ENCODE results near the gene TMEM81. TPM values are rescaled to one million over a fixed set of nuclear protein-coding genes. Genes with fewer than 3 reads are reported as not detected.

Gene TMEM81
- total and polyA plus RNA-seq, 2 experiments from 2014 or later, result 3.6 to 4.5 TPM

DNA sequence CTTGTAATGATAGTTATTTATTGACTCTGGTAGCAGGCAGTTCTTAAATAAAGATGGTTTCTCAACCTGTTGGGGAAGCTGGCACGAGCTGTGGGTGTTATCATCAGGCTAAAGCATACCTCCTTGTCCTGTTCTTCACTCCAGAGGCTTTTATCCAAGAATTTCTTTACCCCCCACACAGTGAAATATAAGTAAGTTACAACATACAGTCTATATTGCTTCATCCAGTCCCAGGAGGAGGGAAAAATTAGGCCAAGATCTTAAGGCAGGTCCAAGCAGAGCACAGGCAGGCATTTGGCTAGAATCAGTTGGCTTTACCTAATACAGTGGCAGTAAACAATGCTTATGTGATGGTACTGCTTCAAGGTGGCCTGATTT lies 6.3 kb downstream of the TMEM81 start (continued):
- TF ChIP-seq, protein P1, sequence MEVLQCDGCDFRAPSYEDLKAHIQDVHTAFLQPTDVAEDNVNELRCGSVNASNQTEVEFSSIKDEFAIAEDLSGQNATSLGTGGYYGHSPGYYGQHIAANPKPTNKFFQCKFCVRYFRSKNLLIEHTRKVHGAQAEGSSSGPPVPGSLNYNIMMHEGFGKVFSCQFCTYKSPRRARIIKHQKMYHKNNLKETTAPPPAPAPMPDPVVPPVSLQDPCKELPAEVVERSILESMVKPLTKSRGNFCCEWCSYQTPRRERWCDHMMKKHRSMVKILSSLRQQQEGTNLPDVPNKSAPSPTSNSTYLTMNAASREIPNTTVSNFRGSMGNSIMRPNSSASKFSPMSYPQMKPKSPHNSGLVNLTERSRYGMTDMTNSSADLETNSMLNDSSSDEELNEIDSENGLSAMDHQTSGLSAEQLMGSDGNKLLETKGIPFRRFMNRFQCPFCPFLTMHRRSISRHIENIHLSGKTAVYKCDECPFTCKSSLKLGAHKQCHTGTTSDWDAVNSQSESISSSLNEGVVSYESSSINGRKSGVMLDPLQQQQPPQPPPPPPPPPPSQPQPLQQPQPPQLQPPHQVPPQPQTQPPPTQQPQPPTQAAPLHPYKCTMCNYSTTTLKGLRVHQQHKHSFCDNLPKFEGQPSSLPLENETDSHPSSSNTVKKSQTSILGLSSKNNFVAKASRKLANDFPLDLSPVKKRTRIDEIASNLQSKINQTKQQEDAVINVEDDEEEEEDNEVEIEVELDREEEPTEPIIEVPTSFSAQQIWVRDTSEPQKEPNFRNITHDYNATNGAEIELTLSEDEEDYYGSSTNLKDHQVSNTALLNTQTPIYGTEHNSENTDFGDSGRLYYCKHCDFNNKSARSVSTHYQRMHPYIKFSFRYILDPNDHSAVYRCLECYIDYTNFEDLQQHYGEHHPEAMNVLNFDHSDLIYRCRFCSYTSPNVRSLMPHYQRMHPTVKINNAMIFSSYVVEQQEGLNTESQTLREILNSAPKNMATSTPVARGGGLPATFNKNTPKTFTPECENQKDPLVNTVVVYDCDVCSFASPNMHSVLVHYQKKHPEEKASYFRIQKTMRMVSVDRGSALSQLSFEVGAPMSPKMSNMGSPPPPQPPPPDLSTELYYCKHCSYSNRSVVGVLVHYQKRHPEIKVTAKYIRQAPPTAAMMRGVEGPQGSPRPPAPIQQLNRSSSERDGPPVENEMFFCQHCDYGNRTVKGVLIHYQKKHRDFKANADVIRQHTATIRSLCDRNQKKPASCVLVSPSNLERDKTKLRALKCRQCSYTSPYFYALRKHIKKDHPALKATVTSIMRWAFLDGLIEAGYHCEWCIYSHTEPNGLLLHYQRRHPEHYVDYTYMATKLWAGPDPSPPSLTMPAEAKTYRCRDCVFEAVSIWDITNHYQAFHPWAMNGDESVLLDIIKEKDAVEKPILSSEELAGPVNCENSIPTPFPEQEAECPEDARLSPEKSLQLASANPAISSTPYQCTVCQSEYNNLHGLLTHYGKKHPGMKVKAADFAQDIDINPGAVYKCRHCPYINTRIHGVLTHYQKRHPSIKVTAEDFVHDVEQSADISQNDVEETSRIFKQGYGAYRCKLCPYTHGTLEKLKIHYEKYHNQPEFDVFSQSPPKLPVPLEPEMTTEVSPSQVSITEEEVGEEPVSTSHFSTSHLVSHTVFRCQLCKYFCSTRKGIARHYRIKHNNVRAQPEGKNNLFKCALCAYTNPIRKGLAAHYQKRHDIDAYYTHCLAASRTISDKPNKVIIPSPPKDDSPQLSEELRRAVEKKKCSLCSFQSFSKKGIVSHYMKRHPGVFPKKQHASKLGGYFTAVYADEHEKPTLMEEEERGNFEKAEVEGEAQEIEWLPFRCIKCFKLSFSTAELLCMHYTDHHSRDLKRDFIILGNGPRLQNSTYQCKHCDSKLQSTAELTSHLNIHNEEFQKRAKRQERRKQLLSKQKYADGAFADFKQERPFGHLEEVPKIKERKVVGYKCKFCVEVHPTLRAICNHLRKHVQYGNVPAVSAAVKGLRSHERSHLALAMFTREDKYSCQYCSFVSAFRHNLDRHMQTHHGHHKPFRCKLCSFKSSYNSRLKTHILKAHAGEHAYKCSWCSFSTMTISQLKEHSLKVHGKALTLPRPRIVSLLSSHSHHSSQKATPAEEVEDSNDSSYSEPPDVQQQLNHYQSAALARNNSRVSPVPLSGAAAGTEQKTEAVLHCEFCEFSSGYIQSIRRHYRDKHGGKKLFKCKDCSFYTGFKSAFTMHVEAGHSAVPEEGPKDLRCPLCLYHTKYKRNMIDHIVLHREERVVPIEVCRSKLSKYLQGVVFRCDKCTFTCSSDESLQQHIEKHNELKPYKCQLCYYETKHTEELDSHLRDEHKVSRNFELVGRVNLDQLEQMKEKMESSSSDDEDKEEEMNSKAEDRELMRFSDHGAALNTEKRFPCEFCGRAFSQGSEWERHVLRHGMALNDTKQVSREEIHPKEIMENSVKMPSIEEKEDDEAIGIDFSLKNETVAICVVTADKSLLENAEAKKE (CRISPR knock-in tag; IDR thresholded peaks at IDR 0.05), result no peak
- TF ChIP-seq, protein P2, sequence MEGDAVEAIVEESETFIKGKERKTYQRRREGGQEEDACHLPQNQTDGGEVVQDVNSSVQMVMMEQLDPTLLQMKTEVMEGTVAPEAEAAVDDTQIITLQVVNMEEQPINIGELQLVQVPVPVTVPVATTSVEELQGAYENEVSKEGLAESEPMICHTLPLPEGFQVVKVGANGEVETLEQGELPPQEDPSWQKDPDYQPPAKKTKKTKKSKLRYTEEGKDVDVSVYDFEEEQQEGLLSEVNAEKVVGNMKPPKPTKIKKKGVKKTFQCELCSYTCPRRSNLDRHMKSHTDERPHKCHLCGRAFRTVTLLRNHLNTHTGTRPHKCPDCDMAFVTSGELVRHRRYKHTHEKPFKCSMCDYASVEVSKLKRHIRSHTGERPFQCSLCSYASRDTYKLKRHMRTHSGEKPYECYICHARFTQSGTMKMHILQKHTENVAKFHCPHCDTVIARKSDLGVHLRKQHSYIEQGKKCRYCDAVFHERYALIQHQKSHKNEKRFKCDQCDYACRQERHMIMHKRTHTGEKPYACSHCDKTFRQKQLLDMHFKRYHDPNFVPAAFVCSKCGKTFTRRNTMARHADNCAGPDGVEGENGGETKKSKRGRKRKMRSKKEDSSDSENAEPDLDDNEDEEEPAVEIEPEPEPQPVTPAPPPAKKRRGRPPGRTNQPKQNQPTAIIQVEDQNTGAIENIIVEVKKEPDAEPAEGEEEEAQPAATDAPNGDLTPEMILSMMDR (conservative IDR thresholded peaks at IDR 0.05; ENCODE audit: low read depth in 2 of 2), result no peak
- TF ChIP-seq NANOG (IDR thresholded peaks at IDR 0.05; ENCODE audit: borderline replicate concordance) (no peak), EZH2phosphoT487 (IDR thresholded peaks at IDR 0.05; ENCODE audit: unreplicated experiment) (no peak), EZH2 (IDR thresholded peaks at IDR 0.05; ENCODE audit: low read depth, unreplicated experiment) (no peak), ZNF114 (CRISPR knock-in tag; IDR thresholded peaks at IDR 0.05) (no peak), JUNB (IDR thresholded peaks at IDR 0.05; ENCODE audit: unreplicated experiment) (no peak), POLR2AphosphoS5 (IDR thresholded peaks at IDR 0.05; ENCODE audit: low read depth) (no peak), ZNF331 (CRISPR knock-in tag; IDR thresholded peaks at IDR 0.05; ENCODE audit: low read depth) (no peak)
